Gastroesophageal sphincter (tissue), 4 donors: ENCODE data around the gene AGR2. TPM values are rescaled to one million over a fixed set of nuclear protein-coding genes. Genes with fewer than 3 reads are reported as not detected.

Source experiments
- ATAC-seq: fragments of 150-250 bp; one replicate; pipeline ENCODE4 v1.9.1; 2016; ENCODE audit warnings: mild to moderate bottlenecking, moderate library complexity
- H3K27ac ChIP-seq, 4 donors: fragments of 200-600 bp; sonication (generic) in 3 of 4; 1 replicate in 3 of 4; 2 replicates in 1 of 4; pipeline ENCODE4 v1.5.1; 2016 to 2019
- H3K27me3 ChIP-seq: fragments of 200-600 bp; sonication (generic); one replicate; pipeline ENCODE4 v1.5.1; 2019
- H3K36me3 ChIP-seq, 2 donors: fragments of 200-600 bp; sonication (generic); one replicate each; pipeline ENCODE4 v1.5.1; 2019; ENCODE audit warnings: control low read depth in 1 of 2
- H3K4me1 ChIP-seq, 3 donors: fragments of 200-600 bp; sonication (generic); 1 replicate in 2 of 3; 2 replicates in 1 of 3; pipeline ENCODE4 v1.5.1; 2016 to 2019; ENCODE audit warnings: control low read depth in 2 of 3
- H3K4me3 ChIP-seq, 2 donors: fragments of 200-600 bp; sonication (generic); one replicate each; pipeline ENCODE4 v1.5.1; 2019; ENCODE audit warnings: mild to moderate bottlenecking in 1 of 2, moderate library complexity in 1 of 2
- H3K9me3 ChIP-seq, 3 donors: fragments of 200-600 bp; sonication (generic); one replicate each; pipeline ENCODE4 v1.5.1; 2017 to 2019; ENCODE audit warnings: control low read depth in 2 of 3
- CTCF ChIP-seq, 4 experiments: fragments of 200-600 bp in 2 of 4; fragments of 450-650 bp in 2 of 4; sonication (generic) in 1 of 4; IDR thresholded peaks; one replicate each; pipeline ENCODE4 v1.5.1; 2017 to 2019; ENCODE audit warnings: antibody characterized with exemption in 4 of 4, mild to moderate bottlenecking in 2 of 4, moderate library complexity in 2 of 4
- EP300 ChIP-seq: sonication (generic); formaldehyde crosslinking; IDR thresholded peaks from one replicate; pipeline ENCODE4 v1.6.1; 2017; ENCODE audit warnings: antibody characterized with exemption, mild to moderate bottlenecking
- POLR2A ChIP-seq, 2 donors: fragments of 450-650 bp; IDR thresholded peaks; one replicate each; pipeline ENCODE4 v1.6.1; 2017; ENCODE audit warnings: antibody characterized with exemption in 2 of 2, mild to moderate bottlenecking in 2 of 2, moderate library complexity in 1 of 2
- POLR2AphosphoS5 ChIP-seq: sonication (generic); formaldehyde crosslinking; IDR thresholded peaks from one replicate; pipeline ENCODE4 v1.6.1; 2017; ENCODE audit warnings: antibody characterized with exemption
- WGBS, 2 donors: methylation state at CpG; one replicate each; pipeline ENCODE4 v1.1.5; 2018; ENCODE audit warnings: low coverage in 1 of 2; 5-methylcytosine and 5-hydroxymethylcytosine counted together
- total RNA-seq, 4 donors: library from RNA; depleted of rRNA; stranded (reverse); fragments of >200 nt; gene quantifications; one replicate each; pipeline ENCODE4 v1.1.0, GENCODE V29; 2016

Gene AGR2
- total RNA-seq, 4 donors from 2014 or later = 12.8 TPM; not detected in 3

DNA sequence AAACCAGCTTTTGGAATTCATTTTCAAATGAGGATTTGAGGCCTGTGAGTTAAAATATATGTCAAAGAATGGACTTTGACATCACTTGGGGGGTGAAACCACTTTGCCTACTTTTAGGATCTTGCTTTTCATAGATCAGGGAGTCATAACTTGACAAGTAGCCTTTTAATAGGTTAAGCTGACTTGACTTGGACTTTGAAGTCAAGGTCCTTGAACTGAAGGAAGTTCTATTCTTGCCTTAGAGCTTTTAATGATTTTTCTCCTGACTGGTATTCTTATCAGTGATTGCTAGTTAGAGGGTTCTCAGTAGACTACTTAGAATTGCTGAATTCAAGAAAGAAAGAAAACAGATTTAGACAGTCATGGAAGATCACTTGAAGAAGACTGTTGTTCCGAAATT lies 17.7 kb downstream of the AGR2 start:
- Histone ChIP-seq H3K27ac (no peak overlapping the region), H3K27me3 (no peaks in the 10 kb centered on the region), H3K4me1 (no peaks in the 10 kb centered on the region), H3K4me3 (no peak overlapping the region), H3K9me3 (no peaks in the 10 kb centered on the region), H3K36me3 (no peaks in the 10 kb centered on the region)
- 82 to 100% methylated on average over 1 of the region's 1 CpG for WGBS, 2 donors
- TF ChIP-seq EP300 (no peak), CTCF (IDR thresholded peaks at IDR 0.05) (no peak), POLR2AphosphoS5 (no peak), POLR2A (IDR thresholded peaks at IDR 0.05) (no peak)
- no peak for ATAC-seq

DNA sequence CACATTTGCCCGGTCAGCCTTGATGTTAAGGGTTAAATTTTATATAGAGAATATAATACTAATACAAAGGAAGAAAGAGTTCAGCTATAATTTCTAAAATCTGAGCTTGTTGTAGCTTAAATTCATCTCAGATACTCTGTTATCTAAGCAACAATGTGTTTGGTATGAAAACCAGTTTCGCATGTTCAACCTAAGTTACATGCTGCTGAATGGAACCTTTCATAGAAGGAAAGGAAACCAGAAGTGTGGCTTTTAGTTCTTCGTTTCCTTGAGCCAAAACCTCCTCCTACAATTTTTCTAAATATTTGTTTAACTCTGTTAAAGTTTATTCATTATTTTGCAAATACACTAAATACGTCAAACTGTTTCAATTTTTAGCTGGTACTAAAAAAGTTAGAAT lies 18.5 kb downstream of the AGR2 start:
- no peak for ATAC-seq
- Histone ChIP-seq H3K4me3 (no peak overlapping the region), H3K9me3 (no peaks in the 10 kb centered on the region), H3K27ac (no peak overlapping the region), H3K27me3 (no peaks in the 10 kb centered on the region), H3K36me3 (no peaks in the 10 kb centered on the region), H3K4me1 (no peaks in the 10 kb centered on the region)
- TF ChIP-seq POLR2AphosphoS5 (no peak), CTCF (IDR thresholded peaks at IDR 0.05) (no peak), POLR2A (IDR thresholded peaks at IDR 0.05) (no peak), EP300 (no peak)
- WGBS, 2 donors = 65 to 76% methylated on average over 4 of the region's 4 CpGs

- no peak overlapping the region for H3K27ac ChIP-seq
- WGBS, 2 donors = 67 to 92% methylated on average over 2 of the region's 2 CpGs
- no peaks in the 10 kb centered on the region for H3K9me3 ChIP-seq
- no peak overlapping the region for H3K4me3 ChIP-seq
- H3K27me3 ChIP-seq = no peaks in the 10 kb centered on the region
- no peak for TF ChIP-seq EP300
- no peak for TF ChIP-seq CTCF (IDR thresholded peaks at IDR 0.05)
- TF ChIP-seq POLR2A (IDR thresholded peaks at IDR 0.05) = no peak
- H3K36me3 ChIP-seq = no peaks in the 10 kb centered on the region
- ATAC-seq = no peak
- H3K4me1 ChIP-seq = no peaks in the 10 kb centered on the region
Measured at GRCh38 chr7:16785846-16786245, 19.0 kb downstream of the AGR2 start.

- Histone ChIP-seq H3K9me3 (no peaks in the 10 kb centered on the region), H3K4me3 (no peak overlapping the region), H3K27me3 (no peaks in the 10 kb centered on the region), H3K4me1 (no peaks in the 10 kb centered on the region), H3K36me3 (no peaks in the 10 kb centered on the region), H3K27ac (no peak overlapping the region)
- 71 to 81% methylated on average over 1 of the region's 1 CpG for WGBS, 2 donors
- no peak for ATAC-seq
- TF ChIP-seq POLR2A (IDR thresholded peaks at IDR 0.05) = no peak
- TF ChIP-seq CTCF (IDR thresholded peaks at IDR 0.05) = no peak
- TF ChIP-seq POLR2AphosphoS5 = no peak
- TF ChIP-seq EP300 = no peak
Measured at GRCh38 chr7:16785321-16785720, 19.5 kb downstream of the AGR2 start.

GRCh38 chr7:16780596-16780995 lies 24.2 kb downstream of the AGR2 start:
- TF ChIP-seq POLR2A (IDR thresholded peaks at IDR 0.05) (no peak), CTCF (IDR thresholded peaks at IDR 0.05) (no peak), EP300 (no peak), POLR2AphosphoS5 (no peak)
- Histone ChIP-seq H3K36me3 (no peaks in the 10 kb centered on the region), H3K4me3 (no peak overlapping the region), H3K9me3 (no peaks in the 10 kb centered on the region), H3K27ac (no peak overlapping the region), H3K27me3 (no peaks in the 10 kb centered on the region), H3K4me1 (no peaks in the 10 kb centered on the region)
- no peak for ATAC-seq
- 42 to 50% methylated on average over 1 of the region's 1 CpG for WGBS, 2 donors
